A549 treated with AZD9567 at 1 μM for 4 hours (cell line): ENCODE data around the gene TUT7. TPM values are rescaled to one million over a fixed set of nuclear protein-coding genes. Genes with fewer than 3 reads are reported as not detected.

Source experiments
- total RNA-seq: library from RNA; stranded (reverse); fragments of 200-300 nt; extraction: Qiagen RNA extraction; gene quantifications from 5 replicates; pipeline ENCODE4 v1.2.3, GENCODE V29; 2022; ENCODE audit not compliant: insufficient read depth

The TUT7 gene, protein sequence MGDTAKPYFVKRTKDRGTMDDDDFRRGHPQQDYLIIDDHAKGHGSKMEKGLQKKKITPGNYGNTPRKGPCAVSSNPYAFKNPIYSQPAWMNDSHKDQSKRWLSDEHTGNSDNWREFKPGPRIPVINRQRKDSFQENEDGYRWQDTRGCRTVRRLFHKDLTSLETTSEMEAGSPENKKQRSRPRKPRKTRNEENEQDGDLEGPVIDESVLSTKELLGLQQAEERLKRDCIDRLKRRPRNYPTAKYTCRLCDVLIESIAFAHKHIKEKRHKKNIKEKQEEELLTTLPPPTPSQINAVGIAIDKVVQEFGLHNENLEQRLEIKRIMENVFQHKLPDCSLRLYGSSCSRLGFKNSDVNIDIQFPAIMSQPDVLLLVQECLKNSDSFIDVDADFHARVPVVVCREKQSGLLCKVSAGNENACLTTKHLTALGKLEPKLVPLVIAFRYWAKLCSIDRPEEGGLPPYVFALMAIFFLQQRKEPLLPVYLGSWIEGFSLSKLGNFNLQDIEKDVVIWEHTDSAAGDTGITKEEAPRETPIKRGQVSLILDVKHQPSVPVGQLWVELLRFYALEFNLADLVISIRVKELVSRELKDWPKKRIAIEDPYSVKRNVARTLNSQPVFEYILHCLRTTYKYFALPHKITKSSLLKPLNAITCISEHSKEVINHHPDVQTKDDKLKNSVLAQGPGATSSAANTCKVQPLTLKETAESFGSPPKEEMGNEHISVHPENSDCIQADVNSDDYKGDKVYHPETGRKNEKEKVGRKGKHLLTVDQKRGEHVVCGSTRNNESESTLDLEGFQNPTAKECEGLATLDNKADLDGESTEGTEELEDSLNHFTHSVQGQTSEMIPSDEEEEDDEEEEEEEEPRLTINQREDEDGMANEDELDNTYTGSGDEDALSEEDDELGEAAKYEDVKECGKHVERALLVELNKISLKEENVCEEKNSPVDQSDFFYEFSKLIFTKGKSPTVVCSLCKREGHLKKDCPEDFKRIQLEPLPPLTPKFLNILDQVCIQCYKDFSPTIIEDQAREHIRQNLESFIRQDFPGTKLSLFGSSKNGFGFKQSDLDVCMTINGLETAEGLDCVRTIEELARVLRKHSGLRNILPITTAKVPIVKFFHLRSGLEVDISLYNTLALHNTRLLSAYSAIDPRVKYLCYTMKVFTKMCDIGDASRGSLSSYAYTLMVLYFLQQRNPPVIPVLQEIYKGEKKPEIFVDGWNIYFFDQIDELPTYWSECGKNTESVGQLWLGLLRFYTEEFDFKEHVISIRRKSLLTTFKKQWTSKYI (N-terminal part only)
- 8.8 to 12.8 TPM (median 11.4 TPM) in 5 replicates for total RNA-seq

DNA sequence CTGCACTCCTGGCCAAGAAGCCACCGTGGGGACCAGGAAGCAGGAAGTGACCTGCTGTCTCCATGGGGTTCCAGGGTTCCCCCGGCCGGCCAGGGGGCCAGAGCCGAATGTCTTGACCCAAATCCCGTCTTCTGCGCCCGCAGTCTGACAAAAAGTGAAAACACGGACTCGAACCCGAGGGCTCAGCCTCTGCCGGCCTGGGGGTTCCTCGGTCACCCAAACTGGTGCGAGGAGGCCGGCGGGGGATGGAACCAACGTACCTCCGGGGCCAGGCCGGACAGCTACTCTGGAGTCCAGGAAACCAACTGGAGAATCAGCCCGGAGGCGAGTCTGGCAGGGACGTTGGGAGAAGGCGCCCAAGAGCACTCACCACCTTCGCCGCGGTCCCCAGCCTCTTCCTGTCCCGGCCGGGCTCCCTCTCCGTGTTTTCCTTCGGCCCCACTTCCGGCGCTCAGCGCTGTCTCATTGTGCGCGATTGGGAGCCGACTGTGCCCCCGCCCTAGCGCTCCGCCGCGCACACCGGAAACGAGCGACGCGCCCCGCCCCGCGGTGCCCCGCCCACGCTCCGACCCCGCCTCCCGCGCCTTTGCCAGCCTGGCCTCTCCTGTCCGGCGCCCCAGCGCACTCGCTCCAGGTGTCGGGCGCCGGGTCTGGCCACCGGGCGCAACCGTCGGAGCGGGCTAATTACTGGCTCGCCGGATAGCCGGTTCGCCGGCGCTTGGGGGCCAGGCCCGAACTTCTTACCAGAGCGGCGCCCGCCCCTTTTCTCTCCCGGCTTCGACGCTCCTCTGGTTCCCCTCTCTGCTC, at the start of gene TUT7:
Gene TUT7 (minus strand): TSS at position 400 of the 807 bp plus-strand sequence. CDS start 1,211 bp downstream, outside the sequence.

GRCh38 chr9:86282077-86282978, 71.9 kb downstream of the TUT7 start, which contains the start of gene ISCA1:
Gene ISCA1, minus strand, starts transcription at chr9:86282538. Its CDS starts 80 bp downstream, at chr9:86282458.

GRCh38 chr9:86259557-86259956, 94.7 kb downstream of the TUT7 start, which contains the start of gene C9orf153:
Gene C9orf153, minus strand, starts transcription at chr9:86259657. Its CDS starts 30,054 bp downstream, at chr9:86229603.

Other genes starting within 250 kb of the TUT7 start
- gene C9orf153, start 94.8 kb downstream of the TUT7 start, total RNA-seq = 0.14 to 0.55 TPM (median 0.26 TPM) in 3 of 5 replicates, not detected in the others
- gene ISCA1, start 71.9 kb downstream of the TUT7 start, total RNA-seq = 45.5 to 65.7 TPM (median 47.5 TPM) in 5 replicates